ENCODE measurements around the gene MYO3B.

DNA sequence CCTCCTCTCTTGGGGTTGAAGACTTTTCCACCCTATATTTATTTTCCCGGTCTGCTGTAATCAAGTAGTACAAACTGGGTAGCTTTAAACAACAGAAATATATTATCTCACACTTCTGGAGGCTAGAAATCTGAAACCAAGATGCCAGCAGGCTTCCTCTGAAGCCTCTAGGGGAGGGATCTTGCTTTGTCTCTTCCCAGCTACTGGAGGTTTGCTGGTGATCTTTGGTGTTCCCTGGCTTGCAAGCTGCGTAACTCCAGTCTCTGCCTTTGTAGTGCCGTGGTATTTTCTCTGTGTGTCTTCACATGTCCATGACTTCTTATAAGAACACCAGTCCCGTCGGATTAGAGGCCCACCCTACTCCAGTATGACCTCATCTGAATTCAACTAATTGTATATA lies 44.4 kb downstream of the MYO3B start:
- TF ChIP-seq, protein P1, sequence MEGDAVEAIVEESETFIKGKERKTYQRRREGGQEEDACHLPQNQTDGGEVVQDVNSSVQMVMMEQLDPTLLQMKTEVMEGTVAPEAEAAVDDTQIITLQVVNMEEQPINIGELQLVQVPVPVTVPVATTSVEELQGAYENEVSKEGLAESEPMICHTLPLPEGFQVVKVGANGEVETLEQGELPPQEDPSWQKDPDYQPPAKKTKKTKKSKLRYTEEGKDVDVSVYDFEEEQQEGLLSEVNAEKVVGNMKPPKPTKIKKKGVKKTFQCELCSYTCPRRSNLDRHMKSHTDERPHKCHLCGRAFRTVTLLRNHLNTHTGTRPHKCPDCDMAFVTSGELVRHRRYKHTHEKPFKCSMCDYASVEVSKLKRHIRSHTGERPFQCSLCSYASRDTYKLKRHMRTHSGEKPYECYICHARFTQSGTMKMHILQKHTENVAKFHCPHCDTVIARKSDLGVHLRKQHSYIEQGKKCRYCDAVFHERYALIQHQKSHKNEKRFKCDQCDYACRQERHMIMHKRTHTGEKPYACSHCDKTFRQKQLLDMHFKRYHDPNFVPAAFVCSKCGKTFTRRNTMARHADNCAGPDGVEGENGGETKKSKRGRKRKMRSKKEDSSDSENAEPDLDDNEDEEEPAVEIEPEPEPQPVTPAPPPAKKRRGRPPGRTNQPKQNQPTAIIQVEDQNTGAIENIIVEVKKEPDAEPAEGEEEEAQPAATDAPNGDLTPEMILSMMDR (IDR thresholded peaks at IDR 0.05) = no peak
- TF ChIP-seq POLR2A (IDR thresholded peaks at IDR 0.05) (no peak), POLR2AphosphoS5 (IDR thresholded peaks at IDR 0.05) (no peak), EP300 (IDR thresholded peaks at IDR 0.05) (no peak)
